Measurements from ENCODE around the gene TCF7L1.

TCF7L1 gene

GRCh38 chr2:85163675-85164074 is 30.5 kb downstream of the TCF7L1 start:
- no peak for DNase-seq (ENCODE audit: low read depth in 2 of 2)

- no peak for DNase-seq (ENCODE audit: low read depth in 2 of 2)
Observed at GRCh38 chr2:85164145-85164569, 31.0 kb downstream of the TCF7L1 start.

GRCh38 chr2:85165088-85165690 is 32.0 kb downstream of the TCF7L1 start:
- DNase-seq (ENCODE audit: low read depth in 2 of 2): no peak

DNA sequence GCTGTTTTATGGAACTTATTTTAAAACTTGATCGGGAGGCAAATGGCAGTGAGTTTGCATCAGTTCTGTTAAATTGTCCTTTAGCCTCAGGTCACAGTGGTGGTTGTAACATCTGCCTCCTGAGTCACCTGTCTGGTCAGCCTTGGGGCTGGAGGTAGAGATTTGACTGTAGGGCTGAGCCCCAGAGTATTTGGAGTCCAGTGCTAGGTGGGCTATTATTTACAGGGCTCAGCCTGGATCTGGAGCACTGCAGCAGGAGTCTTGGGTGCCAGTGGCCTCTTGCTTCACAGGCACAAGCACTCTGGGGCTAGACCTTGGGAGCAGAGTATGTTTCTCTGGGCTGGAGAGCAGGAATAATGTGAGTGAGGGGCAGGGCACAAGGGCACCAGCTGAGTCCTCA is 32.8 kb downstream of the TCF7L1 start:
- no peak for DNase-seq (ENCODE audit: low read depth in 2 of 2)

DNA sequence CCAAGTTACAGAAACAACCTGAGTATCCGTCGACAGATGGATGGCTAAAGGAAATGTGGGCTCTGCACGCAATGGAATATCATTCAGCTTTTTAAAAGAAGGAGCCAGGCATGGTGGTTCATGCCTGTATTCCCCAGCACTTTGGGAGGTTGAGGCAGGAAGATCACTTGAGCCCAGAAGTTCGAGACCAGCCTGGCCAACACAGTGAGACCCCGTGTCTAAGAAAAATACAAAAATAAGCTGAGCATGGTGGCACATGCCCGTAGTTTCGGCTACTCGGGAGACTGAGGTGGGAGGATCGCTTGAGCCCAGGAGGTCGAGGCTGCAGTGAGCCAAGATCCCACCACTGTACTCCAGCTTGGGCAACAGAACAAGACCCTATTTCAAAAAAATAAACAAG is 34.3 kb downstream of the TCF7L1 start:
- no peak for DNase-seq (ENCODE audit: low read depth in 2 of 2)

- no peak for DNase-seq (ENCODE audit: low read depth in 2 of 2)
Observed at GRCh38 chr2:85168942-85169341, 35.8 kb downstream of the TCF7L1 start.

- no peak for DNase-seq (ENCODE audit: low read depth in 2 of 2)
Observed at GRCh38 chr2:85169581-85169980, 36.4 kb downstream of the TCF7L1 start.

- DNase-seq (ENCODE audit: low read depth in 2 of 2): no peak
Observed at GRCh38 chr2:85170938-85171475, 37.8 kb downstream of the TCF7L1 start.

DNA sequence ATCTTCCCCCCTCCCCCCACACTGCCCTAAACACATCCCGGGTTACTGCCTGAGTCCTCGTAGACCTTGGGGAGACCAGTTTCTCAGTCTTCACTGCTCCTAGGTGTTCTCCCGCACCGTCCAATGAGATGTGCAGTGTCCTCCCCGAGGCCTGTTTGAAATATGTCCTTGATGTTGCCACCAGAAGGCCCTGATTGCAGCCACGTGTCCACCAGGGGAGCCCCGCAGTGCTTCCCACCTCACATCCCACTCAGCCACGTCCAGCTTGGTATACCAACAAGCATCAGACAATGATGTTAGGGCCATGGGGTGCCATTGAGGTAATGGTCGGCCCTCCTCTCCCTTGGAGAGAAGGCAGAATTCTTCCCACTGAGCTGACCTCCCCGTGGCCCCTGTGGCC is 38.7 kb downstream of the TCF7L1 start:
- DNase-seq (ENCODE audit: low read depth in 2 of 2): no peak

- no peak for DNase-seq (ENCODE audit: low read depth in 2 of 2)
Observed at GRCh38 chr2:85173909-85174308, 40.7 kb downstream of the TCF7L1 start.

- no peak for DNase-seq (ENCODE audit: low read depth in 2 of 2)
Observed at GRCh38 chr2:85174943-85175342, 41.8 kb downstream of the TCF7L1 start.

- DNase-seq (ENCODE audit: low read depth in 2 of 2): no peak
Observed at GRCh38 chr2:85175369-85176299, 42.4 kb downstream of the TCF7L1 start.

- DNase-seq (ENCODE audit: low read depth in 2 of 2): no peak
Observed at GRCh38 chr2:85177031-85177824, 44.0 kb downstream of the TCF7L1 start.

GRCh38 chr2:85178154-85178553 is 45.0 kb downstream of the TCF7L1 start:
- no peak for DNase-seq (ENCODE audit: low read depth in 2 of 2)

DNA sequence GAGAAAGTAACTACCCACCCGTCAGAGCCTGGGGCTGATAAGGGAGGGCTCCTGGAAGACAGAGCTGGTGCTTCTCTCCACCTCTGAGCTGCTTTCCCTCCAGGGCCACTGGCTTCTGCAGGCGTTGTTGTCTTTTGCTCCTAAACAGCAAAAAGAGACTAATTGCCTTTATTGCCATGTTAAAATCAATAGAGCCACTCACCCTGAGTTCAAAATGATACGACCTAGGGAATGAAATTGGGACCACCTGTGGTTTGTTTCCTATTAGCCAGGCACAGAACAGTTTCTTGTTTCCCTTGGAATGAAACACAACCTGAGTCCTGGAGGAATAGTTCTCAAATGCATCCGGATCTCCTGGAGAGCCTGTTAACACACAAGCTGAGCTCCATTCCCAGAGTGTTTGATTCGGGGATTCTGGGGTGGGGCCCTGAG is 45.8 kb downstream of the TCF7L1 start:
- no peak for DNase-seq (ENCODE audit: low read depth in 2 of 2)

GRCh38 chr2:85179541-85179940 is 46.3 kb downstream of the TCF7L1 start:
- no peak for DNase-seq (ENCODE audit: low read depth in 2 of 2)

DNA sequence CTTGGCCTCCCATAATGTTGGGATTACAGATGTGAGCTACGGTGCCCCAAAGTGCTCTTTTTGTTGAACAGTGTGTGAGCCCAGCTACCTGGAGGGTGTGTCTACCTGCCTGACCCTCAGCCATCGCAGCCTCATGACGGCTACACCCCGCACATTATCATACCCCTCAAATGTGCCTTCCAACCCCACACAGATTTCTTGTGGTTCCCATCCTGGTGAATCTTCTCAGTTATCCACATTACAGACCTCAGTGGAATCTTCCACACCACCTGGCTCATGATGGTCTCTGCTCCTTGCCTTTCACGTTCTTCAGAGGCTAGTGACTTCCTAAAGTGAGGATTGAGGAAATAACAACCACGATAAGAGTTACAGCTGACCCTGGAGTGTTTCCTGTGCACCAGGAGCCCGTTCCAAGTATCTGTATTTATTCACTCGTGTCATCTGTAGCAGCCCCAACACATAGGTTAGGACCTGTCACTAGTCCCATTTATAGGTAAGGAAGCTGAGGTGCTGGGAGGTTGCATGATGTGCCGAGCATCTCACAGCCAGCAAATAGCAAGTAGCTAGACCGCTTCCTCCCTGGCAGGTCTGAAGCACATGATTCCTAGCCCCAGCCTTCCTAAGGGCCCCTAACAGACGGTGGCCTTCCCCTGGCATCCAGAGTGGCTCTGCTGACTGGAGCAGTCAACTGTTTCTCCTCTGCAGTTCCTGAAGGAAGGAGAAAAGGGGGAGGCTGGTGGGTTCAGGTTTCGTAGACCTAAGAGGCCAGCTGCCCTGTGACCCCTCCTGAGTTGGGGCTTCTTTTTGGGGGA is 47.3 kb downstream of the TCF7L1 start:
- no peak for DNase-seq (ENCODE audit: low read depth in 2 of 2)

GRCh38 chr2:85181134-85181631 is 48.0 kb downstream of the TCF7L1 start:
- DNase-seq (ENCODE audit: low read depth in 2 of 2): no peak

GRCh38 chr2:85181844-85182456 is 48.8 kb downstream of the TCF7L1 start:
- DNase-seq (ENCODE audit: low read depth in 2 of 2): no peak

GRCh38 chr2:85183076-85183475 is 49.9 kb downstream of the TCF7L1 start:
- DNase-seq (ENCODE audit: low read depth in 2 of 2): no peak

GRCh38 chr2:85183479-85183878 is 50.3 kb downstream of the TCF7L1 start:
- DNase-seq (ENCODE audit: low read depth in 2 of 2): no peak
